KMS-11 (cell line): ENCODE data around the gene IFNE.

Experiments used
- H2AFZ ChIP-seq: fragments of 200-600 bp; sonication (generic); 2 replicates; pipeline ENCODE4 v1.6.1; 2016; ENCODE audit warnings: antibody characterized with exemption, mixed run types, low read depth
- H3K27ac ChIP-seq: fragments of 200-600 bp; sonication (generic); 2 replicates; pipeline ENCODE4 v1.6.1; 2016; ENCODE audit warnings: mild to moderate bottlenecking, mixed run types
- H3K27me3 ChIP-seq: fragments of 200-600 bp; sonication (generic); 2 replicates; pipeline ENCODE4 v1.6.1; 2017; ENCODE audit warnings: mild to moderate bottlenecking, low read depth, mixed run types, moderate library complexity; ENCODE audit not compliant: insufficient read depth
- H3K36me3 ChIP-seq: fragments of 200-600 bp; sonication (generic); 2 replicates; pipeline ENCODE4 v1.6.1; 2017; ENCODE audit warnings: mild to moderate bottlenecking, mixed run types; ENCODE audit not compliant: insufficient read depth
- H3K4me1 ChIP-seq: fragments of 200-600 bp; sonication (generic); 2 replicates; pipeline ENCODE4 v1.6.1; 2016; ENCODE audit warnings: mild to moderate bottlenecking, low read depth, mixed run types; ENCODE audit not compliant: poor library complexity, severe bottlenecking
- H3K4me2 ChIP-seq: fragments of 200-600 bp; sonication (generic); 2 replicates; pipeline ENCODE4 v1.7.0; 2016; ENCODE audit warnings: mild to moderate bottlenecking, mixed run types
- H3K4me3 ChIP-seq: fragments of 200-600 bp; sonication (generic); IDR thresholded peaks from 2 replicates; pipeline ENCODE4 v1.6.1; 2017; ENCODE audit warnings: low read depth, low read length, mixed read lengths; ENCODE audit not compliant: insufficient read depth
- H3K79me2 ChIP-seq: fragments of 200-600 bp; sonication (generic); 2 replicates; pipeline ENCODE4 v1.6.1; 2016; ENCODE audit warnings: low read depth, mixed run types; ENCODE audit not compliant: insufficient read depth
- H3K9ac ChIP-seq: fragments of 200-600 bp; sonication (generic); 2 replicates; pipeline ENCODE4 v1.6.1; 2016; ENCODE audit warnings: mild to moderate bottlenecking, mixed run types
- H4K20me1 ChIP-seq: fragments of 200-600 bp; sonication (generic); 2 replicates; pipeline ENCODE4 v1.6.1; 2016; ENCODE audit warnings: mild to moderate bottlenecking, mixed run types; ENCODE audit not compliant: insufficient read depth
- TF ChIP-seq, protein P1 (sequence below): fragments of 200-600 bp; sonication (generic); conservative IDR thresholded peaks from 2 replicates; pipeline ENCODE4 v1.6.1; 2017; ENCODE audit warnings: low read depth, mild to moderate bottlenecking, antibody characterized with exemption, low read length, moderate library complexity, mixed read lengths

Gene IFNE

GRCh38 chr9:21491756-21492155 lies 9.6 kb upstream of the IFNE start:
- no peaks in the 10 kb centered on the region for H3K27me3 ChIP-seq
- H3K9ac ChIP-seq: no peak overlapping the region
- H3K4me1 ChIP-seq: no peaks in the 10 kb centered on the region
- no peak overlapping the region for H3K4me2 ChIP-seq
- TF ChIP-seq, protein P1, sequence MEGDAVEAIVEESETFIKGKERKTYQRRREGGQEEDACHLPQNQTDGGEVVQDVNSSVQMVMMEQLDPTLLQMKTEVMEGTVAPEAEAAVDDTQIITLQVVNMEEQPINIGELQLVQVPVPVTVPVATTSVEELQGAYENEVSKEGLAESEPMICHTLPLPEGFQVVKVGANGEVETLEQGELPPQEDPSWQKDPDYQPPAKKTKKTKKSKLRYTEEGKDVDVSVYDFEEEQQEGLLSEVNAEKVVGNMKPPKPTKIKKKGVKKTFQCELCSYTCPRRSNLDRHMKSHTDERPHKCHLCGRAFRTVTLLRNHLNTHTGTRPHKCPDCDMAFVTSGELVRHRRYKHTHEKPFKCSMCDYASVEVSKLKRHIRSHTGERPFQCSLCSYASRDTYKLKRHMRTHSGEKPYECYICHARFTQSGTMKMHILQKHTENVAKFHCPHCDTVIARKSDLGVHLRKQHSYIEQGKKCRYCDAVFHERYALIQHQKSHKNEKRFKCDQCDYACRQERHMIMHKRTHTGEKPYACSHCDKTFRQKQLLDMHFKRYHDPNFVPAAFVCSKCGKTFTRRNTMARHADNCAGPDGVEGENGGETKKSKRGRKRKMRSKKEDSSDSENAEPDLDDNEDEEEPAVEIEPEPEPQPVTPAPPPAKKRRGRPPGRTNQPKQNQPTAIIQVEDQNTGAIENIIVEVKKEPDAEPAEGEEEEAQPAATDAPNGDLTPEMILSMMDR: no peak
- no peak overlapping the region for H3K27ac ChIP-seq
- no peak overlapping the region for H3K4me3 ChIP-seq
- no peaks in the 10 kb centered on the region for H3K36me3 ChIP-seq
- H3K79me2 ChIP-seq: no peaks in the 10 kb centered on the region
- H4K20me1 ChIP-seq: no peaks in the 10 kb centered on the region
- no peak overlapping the region for H2AFZ ChIP-seq

GRCh38 chr9:21481470-21482056 lies 550 bp downstream of the IFNE start:
- H3K36me3 ChIP-seq: no peaks in the 10 kb centered on the region
- no peak overlapping the region for H3K9ac ChIP-seq
- no peak overlapping the region for H3K27ac ChIP-seq
- TF ChIP-seq, protein P1: no peak
- H3K4me1 ChIP-seq: no peaks in the 10 kb centered on the region
- H3K27me3 ChIP-seq: no peaks in the 10 kb centered on the region
- H3K4me2 ChIP-seq: no peak overlapping the region
- no peak overlapping the region for H2AFZ ChIP-seq
- no peaks in the 10 kb centered on the region for H4K20me1 ChIP-seq
- no peaks in the 10 kb centered on the region for H3K79me2 ChIP-seq
- no peak overlapping the region for H3K4me3 ChIP-seq

DNA sequence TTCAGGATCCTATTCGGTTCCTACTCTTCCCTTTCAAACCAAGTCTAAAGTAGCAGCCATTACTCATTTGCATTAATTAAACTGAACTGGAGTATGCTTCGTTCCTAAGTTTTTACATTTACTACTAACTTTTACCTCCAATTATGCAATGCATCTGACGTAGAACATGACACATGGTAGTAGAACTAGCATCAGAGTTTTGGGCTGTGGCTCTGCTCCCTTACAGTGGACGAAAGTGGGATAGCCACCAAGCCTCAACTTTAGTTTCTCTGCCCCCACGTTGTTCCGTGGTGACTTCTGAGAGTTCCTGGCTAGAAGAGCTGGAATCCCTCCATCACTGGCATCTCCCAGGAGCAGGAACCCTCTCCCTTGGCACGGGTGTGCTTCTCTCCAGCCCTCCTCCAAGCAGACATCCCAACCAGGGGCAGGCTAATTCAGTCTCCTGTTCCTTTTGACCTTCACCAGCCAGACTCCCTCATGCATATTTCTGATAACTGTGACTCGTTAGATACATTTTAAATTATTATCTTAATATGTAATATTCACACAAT lies 2.9 kb downstream of the IFNE start:
- Histone ChIP-seq H4K20me1 (no peaks in the 10 kb centered on the region), H3K27me3 (no peaks in the 10 kb centered on the region), H3K4me3 (no peak overlapping the region), H2AFZ (no peak overlapping the region), H3K9ac (no peak overlapping the region), H3K4me1 (no peaks in the 10 kb centered on the region), H3K79me2 (no peaks in the 10 kb centered on the region), H3K27ac (no peak overlapping the region), H3K4me2 (no peak overlapping the region), H3K36me3 (no peaks in the 10 kb centered on the region)
- TF ChIP-seq, protein P1: no peak

DNA sequence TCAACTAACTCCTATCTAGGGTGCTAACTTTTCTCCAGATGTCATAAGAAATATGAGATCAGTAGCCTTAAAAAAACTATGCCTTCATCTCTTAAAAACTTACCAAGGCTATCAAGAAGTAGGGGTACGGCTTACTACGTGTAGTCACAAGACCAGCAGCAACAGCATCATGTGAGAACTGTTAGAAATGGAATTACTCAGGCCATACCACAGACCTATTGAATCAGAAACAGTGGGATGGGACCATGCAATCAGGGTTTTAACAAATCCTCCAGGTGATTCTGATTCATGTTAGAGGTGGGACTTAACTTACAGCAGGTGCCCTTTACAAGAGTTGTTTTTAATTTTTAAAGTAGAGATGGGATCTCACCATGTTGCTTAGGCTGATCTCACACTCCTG lies 4.6 kb downstream of the IFNE start:
- Histone ChIP-seq H4K20me1 (no peaks in the 10 kb centered on the region), H3K4me3 (no peak overlapping the region), H3K36me3 (no peaks in the 10 kb centered on the region), H3K27me3 (no peaks in the 10 kb centered on the region), H3K27ac (no peak overlapping the region), H2AFZ (no peak overlapping the region), H3K4me1 (no peaks in the 10 kb centered on the region), H3K9ac (no peak overlapping the region), H3K4me2 (no peak overlapping the region), H3K79me2 (no peaks in the 10 kb centered on the region)
- TF ChIP-seq, protein P1: no peak
